COLO668 (cell line): ENCODE measurements around the gene CACNA1I.
"Not testable (repeated sequence)": the region's sequence is repeated elsewhere in the genome, so short reads cannot be mapped to it uniquely, and the experiment has no call there.

ENCODE experiments used
- DNase-seq: peaks from one replicate; lab custom pipeline; 2025; ENCODE audit not compliant: unreplicated experiment; lab: John Stamatoyannopoulos, UW

The CACNA1I gene

GRCh38 chr22:39731481-39731880, 160.9 kb downstream of the CACNA1I start:
- DNase-seq, result no peak

GRCh38 chr22:39731881-39732555, 161.5 kb downstream of the CACNA1I start:
- no peak for DNase-seq

- no peak for DNase-seq
Measured at GRCh38 chr22:39732625-39733024, 162.1 kb downstream of the CACNA1I start.

- DNase-seq, result no peak
Measured at GRCh38 chr22:39733191-39733590, 162.6 kb downstream of the CACNA1I start.

GRCh38 chr22:39734046-39734445, 163.5 kb downstream of the CACNA1I start:
- DNase-seq, result not testable (repeated sequence)

GRCh38 chr22:39734866-39735265, 164.3 kb downstream of the CACNA1I start:
- no peak for DNase-seq

GRCh38 chr22:39735776-39736175, 165.2 kb downstream of the CACNA1I start:
- DNase-seq, result no peak

GRCh38 chr22:39738746-39739145, 168.2 kb downstream of the CACNA1I start:
- no peak for DNase-seq
